NCI-H2107 treated with DMSO at 0.1 percent for 48 hours (cell line): ENCODE data around the gene MFF.
"Not testable (repeated sequence)": the region's sequence is repeated elsewhere in the genome, so short reads cannot be mapped to it uniquely, and the experiment has no call there.

Experiments
- DNase-seq: peaks from one replicate; lab custom pipeline; 2025; ENCODE audit not compliant: unreplicated experiment; lab: John Stamatoyannopoulos, UW

MFF gene

GRCh38 chr2:227376656-227377396 lies 51.8 kb downstream of the MFF start:
- peak; percentile 3 for DNase-seq

- no peak for DNase-seq
These were observed 52.7 kb downstream of the MFF start for GRCh38 chr2:227377467-227378351.

DNA sequence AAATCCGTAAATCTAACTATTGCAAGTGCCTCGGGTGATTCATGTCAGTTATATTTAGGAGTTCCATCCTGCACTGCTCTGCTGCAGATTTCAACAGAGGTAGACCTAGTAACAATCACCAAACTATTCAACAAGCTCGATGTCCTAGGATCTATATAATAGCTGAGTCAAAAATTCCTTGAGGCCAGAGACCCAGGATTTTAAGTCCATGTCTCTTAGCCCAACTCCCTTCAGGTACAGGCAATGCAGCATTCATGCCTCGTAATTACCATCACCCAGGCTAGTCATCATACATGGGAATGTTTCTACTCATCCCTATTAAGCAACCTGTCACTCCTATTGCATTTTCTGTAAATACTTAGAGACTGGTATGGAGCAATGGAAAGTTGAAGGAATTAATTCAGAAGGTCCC lies 53.3 kb downstream of the MFF start:
- no peak for DNase-seq

GRCh38 chr2:227379095-227379494 lies 54.0 kb downstream of the MFF start, which contains the start of gene TM4SF20:
Gene TM4SF20, minus strand, starts transcription at chr2:227379306. Its CDS starts 38 bp downstream, at chr2:227379268.
- DNase-seq, result no peak

DNA sequence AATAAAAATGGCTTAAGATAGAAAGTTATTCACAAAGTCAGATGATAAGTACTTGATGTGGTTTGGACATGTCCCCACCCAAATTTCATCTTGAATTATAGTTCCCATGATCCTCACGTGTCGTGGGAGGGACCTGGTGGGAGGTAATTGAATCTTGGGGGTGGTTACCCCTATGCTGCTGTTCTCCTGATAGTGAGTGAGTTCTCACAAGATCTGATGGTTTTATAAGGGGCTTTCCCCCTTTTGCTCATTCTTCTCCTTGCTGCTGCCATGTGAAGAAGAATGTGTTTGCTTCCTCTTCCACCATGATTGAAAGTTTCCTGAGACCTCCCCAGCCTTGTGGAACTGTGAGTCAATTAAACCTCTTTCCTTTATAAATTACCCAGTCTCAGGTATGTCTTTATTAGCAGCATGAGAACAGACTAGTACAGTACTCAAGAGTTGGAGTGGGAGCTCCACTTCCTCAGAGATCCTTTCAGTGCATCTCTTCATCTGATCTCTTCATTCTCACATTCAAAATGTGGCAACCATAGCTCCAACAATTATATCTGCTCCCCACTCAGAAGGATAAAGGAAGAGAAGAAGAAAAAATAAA lies 57.3 kb downstream of the MFF start:
- DNase-seq, result not testable (repeated sequence)

DNA sequence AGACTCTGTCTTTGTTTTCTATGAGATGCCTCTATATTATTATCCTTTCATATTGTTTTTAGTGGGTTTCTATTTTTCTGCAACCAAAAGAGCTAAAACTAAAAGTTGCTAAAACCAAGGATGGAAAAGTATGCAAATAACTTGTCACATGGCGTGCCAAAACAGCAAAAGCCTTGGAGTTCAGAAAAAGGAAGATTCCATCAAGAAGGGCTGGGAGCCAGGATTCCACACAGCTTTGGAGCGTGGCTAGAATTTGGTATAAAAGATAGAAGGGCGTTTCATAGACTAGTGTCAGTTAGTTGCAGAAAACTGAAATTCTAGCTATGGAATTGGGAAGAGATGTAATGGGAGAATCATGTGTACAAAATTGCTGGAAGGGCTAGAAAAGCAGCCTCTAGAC lies 58.6 kb downstream of the MFF start:
- no peak for DNase-seq

DNA sequence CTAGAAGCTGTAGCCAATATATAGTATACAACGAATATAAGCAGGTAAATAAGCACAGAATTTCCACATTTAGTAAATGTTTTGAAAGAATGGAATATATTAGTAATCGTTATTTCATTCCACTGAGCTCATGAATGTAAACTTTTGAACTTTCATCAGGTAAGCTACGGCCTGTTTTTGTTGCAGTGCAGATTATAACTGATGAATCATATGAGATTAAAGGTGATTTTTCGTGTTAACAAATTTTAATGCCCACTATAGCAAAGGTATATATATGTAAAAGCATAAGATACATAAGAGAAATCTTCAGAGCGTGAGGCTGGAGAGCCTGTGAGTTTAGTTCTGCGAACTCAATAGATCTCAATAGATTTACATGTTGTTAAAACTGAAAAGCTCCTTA lies 61.6 kb downstream of the MFF start:
- no peak for DNase-seq

GRCh38 chr2:227387583-227387982 lies 62.5 kb downstream of the MFF start, which contains the start of gene SCYGR1:
Gene SCYGR1, minus strand, starts transcription at chr2:227387949. Its CDS starts 0 bp downstream, at chr2:227387949.
- not testable (repeated sequence) for DNase-seq

DNA sequence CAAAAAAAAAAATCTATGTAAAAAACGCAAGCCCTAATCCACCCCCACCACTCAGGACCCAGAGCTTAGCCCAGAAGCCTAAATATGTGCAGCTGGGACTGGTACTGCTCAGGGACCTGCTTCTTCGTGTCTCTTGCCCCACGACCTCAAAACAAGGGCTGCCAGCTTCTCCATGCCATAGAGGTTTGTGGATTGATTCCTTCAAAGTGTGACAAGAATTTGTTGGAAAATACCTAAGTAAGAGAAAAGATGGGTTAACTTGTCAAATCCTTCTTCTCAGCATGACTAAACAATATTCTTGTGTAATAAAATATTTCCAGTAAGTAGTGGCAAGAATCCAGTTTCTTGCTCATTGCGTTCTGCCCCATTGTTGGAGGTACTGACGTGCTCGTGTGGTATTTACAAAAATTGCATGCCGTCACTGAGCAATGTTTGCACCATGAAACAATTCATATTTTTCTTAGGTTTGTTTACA lies 63.5 kb downstream of the MFF start:
- DNase-seq, result no peak

GRCh38 chr2:227389231-227389630 lies 64.2 kb downstream of the MFF start:
- no peak for DNase-seq

GRCh38 chr2:227389661-227390060 lies 64.6 kb downstream of the MFF start:
- no peak for DNase-seq

DNA sequence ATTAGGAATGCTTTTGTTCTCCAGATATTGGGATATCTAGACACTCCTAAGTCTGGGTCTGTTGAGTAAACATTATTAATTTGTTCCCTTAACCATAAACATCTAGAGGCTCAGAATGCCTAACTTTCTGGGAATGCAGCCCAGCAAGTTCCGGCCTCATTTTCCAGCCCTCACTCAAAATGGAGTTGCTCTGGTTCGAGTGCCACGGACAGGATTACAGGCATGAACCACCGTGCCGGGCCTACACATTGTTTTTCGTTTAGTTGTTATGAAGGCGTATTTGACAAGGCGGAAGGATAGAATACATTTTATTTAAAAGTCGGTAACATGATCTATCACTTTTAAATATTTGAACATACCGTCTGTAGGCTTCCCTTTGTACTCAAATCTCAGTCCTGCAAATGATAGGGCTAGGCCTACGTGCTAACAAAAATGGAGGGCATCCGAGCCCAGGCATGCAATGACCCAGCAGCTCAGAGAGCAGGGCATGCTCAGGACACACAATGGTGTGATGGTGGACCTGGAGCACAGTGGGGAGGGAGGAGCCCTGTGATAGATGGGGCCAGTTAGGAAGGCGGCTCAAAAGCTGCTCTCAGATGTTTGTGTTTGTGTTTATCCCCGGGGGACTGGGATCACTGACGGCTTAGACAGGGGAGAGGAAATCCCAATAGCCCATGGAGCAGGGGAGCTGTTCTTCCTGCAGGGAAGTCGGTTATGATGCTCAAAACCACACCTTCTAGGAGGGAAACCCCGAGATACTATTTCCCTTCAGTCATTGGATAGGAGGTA lies 65.6 kb downstream of the MFF start:
- DNase-seq, result no peak

- no peak for DNase-seq
These were observed 69.3 kb downstream of the MFF start for GRCh38 chr2:227394401-227394800.

- DNase-seq, result no peak
These were observed 70.5 kb downstream of the MFF start for GRCh38 chr2:227395556-227395955.

DNA sequence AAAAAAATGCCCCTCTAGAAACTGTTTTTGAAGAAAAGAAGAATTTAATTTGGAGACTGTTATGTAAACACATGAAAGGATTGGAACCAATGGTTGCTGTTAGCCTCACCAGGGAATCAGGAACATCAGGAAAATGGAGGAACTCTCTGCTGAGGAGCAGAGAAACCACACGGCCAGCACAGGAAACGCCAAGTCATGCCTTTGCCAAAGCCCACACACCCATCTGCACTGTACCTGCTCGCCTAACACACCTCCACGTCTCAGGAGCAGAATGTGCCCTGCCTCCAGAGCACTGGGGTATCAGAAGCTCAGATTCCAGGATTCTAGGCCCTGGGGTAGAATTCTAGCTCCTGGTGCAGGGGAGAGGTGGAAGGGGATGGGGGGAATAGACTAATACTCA lies 72.5 kb downstream of the MFF start:
- no peak for DNase-seq

GRCh38 chr2:227398684-227399670 lies 73.9 kb downstream of the MFF start:
- DNase-seq, result no peak

GRCh38 chr2:227401550-227401949 lies 76.5 kb downstream of the MFF start:
- no peak for DNase-seq

GRCh38 chr2:227402321-227402720 lies 77.3 kb downstream of the MFF start:
- DNase-seq, result no peak

GRCh38 chr2:227402959-227403358 lies 77.9 kb downstream of the MFF start:
- no peak for DNase-seq
